Lung (tissue), 12 donors: ENCODE measurements around the gene METTL1. TPM values are rescaled to one million over a fixed set of nuclear protein-coding genes. Genes with fewer than 3 reads are reported as not detected.

Source experiments
- ATAC-seq: fragments of 200-7000 bp; cut with Tn5 transposase; one replicate; pipeline ENCODE4 v1.9.1; 2020; ENCODE audit warnings: moderate number of reproducible peaks; ENCODE audit not compliant: insufficient read depth, low FRiP score
- DNase-seq, 3 donors: peaks; one replicate each; pipeline ENCODE4 v3.0.0-alpha.2; 2013 to 2017
- H3K27ac ChIP-seq, 2 donors: one replicate each; pipeline ENCODE4 v1.5.1; 2013; ENCODE audit warnings: mild to moderate bottlenecking in 2 of 2, moderate library complexity in 2 of 2, control low read depth in 1 of 2, inconsistent platforms in 1 of 2, low read depth in 1 of 2, low read length in 1 of 2
- H3K27me3 ChIP-seq, 3 donors: one replicate each; pipeline ENCODE4 v1.5.1; 2013; ENCODE audit warnings: low read length in 2 of 3; ENCODE audit not compliant: control insufficient read depth in 3 of 3, insufficient read depth in 3 of 3
- H3K36me3 ChIP-seq, 4 donors: one replicate each; pipeline ENCODE4 v1.5.1; 2013; ENCODE audit warnings: low read length in 4 of 4, mild to moderate bottlenecking in 1 of 4, moderate library complexity in 1 of 4; ENCODE audit not compliant: control insufficient read depth in 4 of 4, insufficient read depth in 4 of 4
- H3K4me1 ChIP-seq, 5 donors: one replicate each; pipeline ENCODE4 v1.5.1; 2013; ENCODE audit warnings: low read length in 5 of 5, mild to moderate bottlenecking in 2 of 5, moderate library complexity in 1 of 5; ENCODE audit not compliant: control insufficient read depth in 5 of 5, insufficient read depth in 5 of 5
- H3K4me3 ChIP-seq: one replicate; pipeline ENCODE4 v1.5.1; 2013; ENCODE audit warnings: mild to moderate bottlenecking, control low read depth, moderate library complexity
- H3K9ac ChIP-seq, 2 donors: one replicate each; pipeline ENCODE4 v1.5.1; 2013; ENCODE audit warnings: low read length in 2 of 2, control low read depth in 1 of 2; ENCODE audit not compliant: insufficient read depth in 1 of 2
- H3K9me3 ChIP-seq, 4 donors: one replicate each; pipeline ENCODE4 v1.5.1; 2013; ENCODE audit warnings: low read length in 3 of 4, mild to moderate bottlenecking in 1 of 4, moderate library complexity in 1 of 4; ENCODE audit not compliant: control insufficient read depth in 4 of 4, insufficient read depth in 3 of 4
- WGBS, 2 donors: extraction: QIAGEN DNeasy Blood & Tissue Kit; methylation state at CpG; one replicate each; pipeline ENCODE4 v1.1.7; 2013; 5-methylcytosine and 5-hydroxymethylcytosine counted together
- polyA plus RNA-seq, 2 donors: library from polyadenylated mRNA; stranded (reverse); fragments of 200-250 nt; gene quantifications; one replicate each; pipeline ENCODE4 v1.2.1, GENCODE V29; 2013
- total RNA-seq, 2 donors: library from RNA; depleted of rRNA in 1 of 2; stranded (reverse); fragments of >200 nt in 1 of 2; gene quantifications; one replicate each; pipeline ENCODE4 v1.2.1, GENCODE V29; 2014 to 2021
- TF ChIP-seq, protein P1 (sequence below): IDR thresholded peaks from 2 replicates; pipeline ENCODE4 v1.5.1; 2012; ENCODE audit warnings: mild to moderate bottlenecking; ENCODE audit errors: control extremely low read depth, extremely low read depth
- donor health status: control.
- donor health status: control.
- donor health status: Bipolar disorder and iron deficiency.
- donor health status: healthy.
- donor health status: DM: yes; HTN: yes; CAD: no.

Gene METTL1
- total and polyA plus RNA-seq, 4 donors: 2.8 to 35.5 (median 31.6) TPM

DNA sequence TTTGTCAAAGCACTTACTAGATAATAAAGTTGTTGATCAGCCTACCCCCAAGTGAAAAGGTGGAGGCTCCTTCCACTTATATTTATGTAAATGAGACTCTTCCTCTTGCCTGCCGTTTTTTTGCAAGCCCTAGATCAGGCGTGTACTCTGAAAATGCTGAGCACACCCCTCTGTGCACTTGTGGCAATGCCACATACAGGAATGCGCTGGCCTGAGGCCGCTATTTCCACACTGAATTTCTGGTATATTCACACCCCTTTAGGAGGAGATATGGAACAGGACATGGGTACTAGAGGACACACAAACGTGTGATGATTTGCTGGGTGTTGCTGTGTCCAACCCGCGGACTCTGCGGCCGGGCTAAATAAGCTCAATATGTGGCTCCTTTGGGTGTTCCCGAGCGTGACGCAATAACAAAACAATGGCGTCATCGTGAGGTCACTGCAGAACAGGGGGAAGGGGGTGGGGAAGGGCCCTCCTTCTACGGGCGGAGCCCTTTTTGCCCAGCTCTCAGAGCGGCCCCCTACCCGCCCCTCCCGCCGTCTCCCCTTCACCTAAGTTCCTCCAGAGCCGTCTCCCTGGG is 27.6 kb downstream of the METTL1 start:
- Histone ChIP-seq H3K27ac (peak overlapping the region; percentile 93 to 97), H3K27me3 (peaks cover 0 to 33% (median 30%) of the 10 kb centered on the region in 3 donors), H3K9me3 (no peaks in the 10 kb centered on the region), H3K4me1 (peaks cover 0 to 12% (median 4%) of the 10 kb centered on the region in 5 donors), H3K36me3 (peaks cover 9 to 24% (median 12%) of the 10 kb centered on the region in 4 donors), H3K9ac (peak overlapping the region in 1 of 2 donors; percentile 91), H3K4me3 (peak overlapping the region; percentile 20)
- no peak for DNase-seq
- ATAC-seq: peak; percentile 56
- TF ChIP-seq, protein P1, sequence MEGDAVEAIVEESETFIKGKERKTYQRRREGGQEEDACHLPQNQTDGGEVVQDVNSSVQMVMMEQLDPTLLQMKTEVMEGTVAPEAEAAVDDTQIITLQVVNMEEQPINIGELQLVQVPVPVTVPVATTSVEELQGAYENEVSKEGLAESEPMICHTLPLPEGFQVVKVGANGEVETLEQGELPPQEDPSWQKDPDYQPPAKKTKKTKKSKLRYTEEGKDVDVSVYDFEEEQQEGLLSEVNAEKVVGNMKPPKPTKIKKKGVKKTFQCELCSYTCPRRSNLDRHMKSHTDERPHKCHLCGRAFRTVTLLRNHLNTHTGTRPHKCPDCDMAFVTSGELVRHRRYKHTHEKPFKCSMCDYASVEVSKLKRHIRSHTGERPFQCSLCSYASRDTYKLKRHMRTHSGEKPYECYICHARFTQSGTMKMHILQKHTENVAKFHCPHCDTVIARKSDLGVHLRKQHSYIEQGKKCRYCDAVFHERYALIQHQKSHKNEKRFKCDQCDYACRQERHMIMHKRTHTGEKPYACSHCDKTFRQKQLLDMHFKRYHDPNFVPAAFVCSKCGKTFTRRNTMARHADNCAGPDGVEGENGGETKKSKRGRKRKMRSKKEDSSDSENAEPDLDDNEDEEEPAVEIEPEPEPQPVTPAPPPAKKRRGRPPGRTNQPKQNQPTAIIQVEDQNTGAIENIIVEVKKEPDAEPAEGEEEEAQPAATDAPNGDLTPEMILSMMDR: no peak
- 6 to 9% methylated on average over 21 of the region's 21 CpGs for WGBS, 2 donors

DNA sequence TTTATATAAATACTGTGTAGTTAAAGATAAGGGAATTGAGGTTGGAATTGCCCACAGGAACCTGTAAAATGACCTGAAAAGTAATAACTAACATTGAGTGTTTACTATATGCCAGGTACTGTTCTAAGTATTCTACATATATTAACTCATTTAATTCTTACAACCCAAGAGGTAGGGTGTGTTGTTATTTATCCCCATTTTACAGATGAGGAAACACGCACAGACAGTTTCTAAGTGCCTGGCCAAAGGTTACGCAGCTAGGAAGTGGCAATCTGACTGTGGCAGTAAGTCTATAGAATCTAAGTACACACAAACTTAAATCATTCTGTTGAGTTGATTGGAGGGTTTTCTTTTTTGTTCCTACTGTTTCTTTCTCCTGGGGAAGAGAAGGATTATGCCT is 28.1 kb downstream of the METTL1 start:
- Histone ChIP-seq H3K9me3 (no peaks in the 10 kb centered on the region), H3K27me3 (peaks cover 0 to 38% (median 35%) of the 10 kb centered on the region in 3 donors), H3K4me3 (no peak overlapping the region), H3K9ac (no peak overlapping the region), H3K4me1 (peaks cover 0 to 12% (median 4%) of the 10 kb centered on the region in 5 donors), H3K36me3 (peaks cover 4 to 19% (median 10%) of the 10 kb centered on the region in 4 donors), H3K27ac (no peak overlapping the region)
- ATAC-seq (no peak), DNase-seq (no peak)
- WGBS, 2 donors: 78 to 90% methylated on average over 2 of the region's 2 CpGs
- TF ChIP-seq, protein P1: no peak

DNA sequence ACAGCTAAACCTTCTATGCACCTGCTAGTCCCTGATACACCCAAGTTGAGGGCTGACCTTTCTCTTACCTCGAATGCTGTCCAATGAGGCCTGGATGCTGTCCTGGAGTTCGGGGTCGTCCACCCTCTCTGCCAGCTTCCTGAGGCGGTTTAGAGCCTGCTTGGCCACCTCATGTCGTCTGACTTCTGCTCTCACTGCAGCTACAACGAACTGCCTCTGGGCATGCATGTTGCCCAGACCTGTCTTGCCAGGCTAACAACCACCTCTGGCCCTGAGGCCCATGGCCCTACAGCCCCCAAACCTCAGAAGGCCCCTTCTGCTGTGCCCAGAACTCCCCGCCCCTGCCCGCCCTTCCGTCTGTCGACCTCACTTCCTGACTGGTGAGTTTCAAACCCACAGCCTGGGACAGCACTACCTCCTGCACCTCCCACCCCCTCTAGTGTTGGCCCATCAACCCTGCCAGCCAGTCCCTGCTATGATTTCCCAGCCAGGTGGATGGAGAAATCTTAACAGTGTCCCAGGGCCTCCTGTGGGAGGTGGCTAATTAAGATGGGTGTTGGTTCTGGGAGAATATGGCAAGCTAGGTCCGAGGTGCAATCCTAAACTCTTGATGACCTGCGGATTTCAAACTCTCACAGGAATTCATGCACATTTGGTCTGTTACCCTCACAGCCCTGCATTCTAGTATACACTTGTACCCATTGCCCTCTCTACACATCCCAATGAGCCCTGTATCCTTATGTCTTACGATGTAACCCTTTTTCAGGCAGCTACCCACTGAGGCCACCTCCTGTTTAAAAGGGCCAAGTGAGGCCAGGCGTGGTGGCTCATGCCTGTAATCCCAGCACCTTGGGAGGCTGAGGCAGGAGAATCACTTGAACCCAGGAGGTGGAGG is 29.8 kb downstream of the METTL1 start:
- peaks cover 4 to 15% (median 6%) of the 10 kb centered on the region in 5 donors for H3K4me1 ChIP-seq
- H3K9me3 ChIP-seq: no peaks in the 10 kb centered on the region
- no peak for DNase-seq
- H3K9ac ChIP-seq: no peak overlapping the region
- WGBS, 2 donors: 29 to 43% methylated on average over 14 of the region's 14 CpGs
- H3K4me3 ChIP-seq: no peak overlapping the region
- no peak for ATAC-seq
- H3K27me3 ChIP-seq: peaks cover 0 to 46% (median 39%) of the 10 kb centered on the region in 3 donors
- no peak overlapping the region for H3K27ac ChIP-seq
- TF ChIP-seq, protein P1: peak; percentile 13
- peaks cover under 1 to 10% (median 2%) of the 10 kb centered on the region in 4 donors for H3K36me3 ChIP-seq
